HEK293T (cell line): ENCODE measurements around the gene IAH1.

Experiments
- BHLHE40 ChIP-seq: fragments of 450-650 bp; IDR thresholded peaks from 2 replicates; pipeline ENCODE4 v1.6.1; 2016; ENCODE audit warnings: mild to moderate bottlenecking, moderate library complexity, borderline replicate concordance
- CTBP1 ChIP-seq: fragments of 450-650 bp; IDR thresholded peaks from 2 replicates; pipeline ENCODE4 v1.6.1; 2016; ENCODE audit warnings: borderline replicate concordance
- ELF4 ChIP-seq: fragments of 450-650 bp; IDR thresholded peaks from 2 replicates; pipeline ENCODE4 v1.6.1; 2017; ENCODE audit warnings: antibody characterized with exemption
- FOXA1 ChIP-seq: fragments of 450-650 bp; IDR thresholded peaks from 2 replicates; pipeline ENCODE4 v1.6.1; 2016; ENCODE audit warnings: mild to moderate bottlenecking
- FOXK2 ChIP-seq: fragments of 450-650 bp; IDR thresholded peaks from 2 replicates; pipeline ENCODE4 v1.6.1; 2016; ENCODE audit warnings: mild to moderate bottlenecking
- FOXM1 ChIP-seq: fragments of 450-650 bp; IDR thresholded peaks from 2 replicates; pipeline ENCODE4 v1.6.1; 2017; ENCODE audit warnings: mild to moderate bottlenecking, borderline replicate concordance
- L3MBTL2 ChIP-seq: fragments of 450-650 bp; conservative IDR thresholded peaks from 2 replicates; pipeline ENCODE4 v1.6.1; 2016; ENCODE audit warnings: mild to moderate bottlenecking
- LEF1 ChIP-seq: fragments of 450-650 bp; IDR thresholded peaks from 2 replicates; pipeline ENCODE4 v1.6.1; 2017; ENCODE audit warnings: mild to moderate bottlenecking, borderline replicate concordance
- NFRKB ChIP-seq: fragments of 450-650 bp; IDR thresholded peaks from 2 replicates; pipeline ENCODE4 v1.6.1; 2016; ENCODE audit warnings: mild to moderate bottlenecking, moderate library complexity
- PKNOX1 ChIP-seq: fragments of 450-650 bp; IDR thresholded peaks from 2 replicates; pipeline ENCODE4 v1.6.1; 2016
- SP1 ChIP-seq: fragments of 450-650 bp; IDR thresholded peaks from 2 replicates; pipeline ENCODE4 v1.6.1; 2017
- SUZ12 ChIP-seq: fragments of 450-650 bp; IDR thresholded peaks from 2 replicates; pipeline ENCODE4 v1.6.1; 2016; ENCODE audit warnings: mild to moderate bottlenecking
- ZNF384 ChIP-seq: fragments of 450-650 bp; IDR thresholded peaks from 2 replicates; pipeline ENCODE4 v1.6.1; 2016

GRCh38 chr2:9498210-9498609 lies 23.9 kb downstream of the IAH1 start:
- TF ChIP-seq SP1 (no peak), BHLHE40 (no peak), FOXK2 (no peak), FOXA1 (no peak), PKNOX1 (no peak), FOXM1 (no peak), NFRKB (no peak), CTBP1 (no peak), ELF4 (no peak), LEF1 (no peak), L3MBTL2 (no peak), ZNF384 (no peak), SUZ12 (no peak)
